Retinal pigment epithelial cell (primary cell): ENCODE measurements around the gene WIF1.

Experiments
- DNase-seq: peaks from one replicate; pipeline ENCODE4 v3.0.0-alpha.2; 2010; ENCODE audit warnings: low read depth
- H3K4me3 ChIP-seq: 2 replicates; pipeline ENCODE4 v1.5.1; 2011; ENCODE audit warnings: mild to moderate bottlenecking, low read length, control low read depth, moderate library complexity
- TF ChIP-seq, protein P1 (sequence below): conservative IDR thresholded peaks from 2 replicates; pipeline ENCODE4 v1.5.1; 2011; ENCODE audit warnings: low read depth, low read length, control low read depth, inconsistent platforms

WIF1 gene

DNA sequence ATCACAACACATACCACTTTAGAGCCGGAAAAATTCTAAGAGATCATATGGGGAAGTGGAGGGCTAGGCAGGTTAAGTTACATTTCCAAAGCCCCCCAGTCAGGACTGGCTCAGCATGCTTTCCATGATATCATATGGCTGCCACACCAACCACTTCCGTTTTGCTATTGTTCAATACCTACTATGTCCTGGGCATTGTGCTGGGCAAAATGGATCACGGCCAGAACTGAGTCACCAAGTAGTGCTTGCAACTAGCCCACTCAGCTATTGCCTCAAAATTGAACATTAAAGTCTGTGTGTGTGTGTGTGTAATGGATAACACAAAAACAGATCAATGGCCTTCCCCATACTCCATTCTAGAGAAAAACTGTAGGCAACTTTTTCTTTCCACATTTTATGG lies 22.7 kb downstream of the WIF1 start:
- TF ChIP-seq, protein P1, sequence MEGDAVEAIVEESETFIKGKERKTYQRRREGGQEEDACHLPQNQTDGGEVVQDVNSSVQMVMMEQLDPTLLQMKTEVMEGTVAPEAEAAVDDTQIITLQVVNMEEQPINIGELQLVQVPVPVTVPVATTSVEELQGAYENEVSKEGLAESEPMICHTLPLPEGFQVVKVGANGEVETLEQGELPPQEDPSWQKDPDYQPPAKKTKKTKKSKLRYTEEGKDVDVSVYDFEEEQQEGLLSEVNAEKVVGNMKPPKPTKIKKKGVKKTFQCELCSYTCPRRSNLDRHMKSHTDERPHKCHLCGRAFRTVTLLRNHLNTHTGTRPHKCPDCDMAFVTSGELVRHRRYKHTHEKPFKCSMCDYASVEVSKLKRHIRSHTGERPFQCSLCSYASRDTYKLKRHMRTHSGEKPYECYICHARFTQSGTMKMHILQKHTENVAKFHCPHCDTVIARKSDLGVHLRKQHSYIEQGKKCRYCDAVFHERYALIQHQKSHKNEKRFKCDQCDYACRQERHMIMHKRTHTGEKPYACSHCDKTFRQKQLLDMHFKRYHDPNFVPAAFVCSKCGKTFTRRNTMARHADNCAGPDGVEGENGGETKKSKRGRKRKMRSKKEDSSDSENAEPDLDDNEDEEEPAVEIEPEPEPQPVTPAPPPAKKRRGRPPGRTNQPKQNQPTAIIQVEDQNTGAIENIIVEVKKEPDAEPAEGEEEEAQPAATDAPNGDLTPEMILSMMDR: no peak
- no peak overlapping the region for H3K4me3 ChIP-seq
- no peak for DNase-seq

DNA sequence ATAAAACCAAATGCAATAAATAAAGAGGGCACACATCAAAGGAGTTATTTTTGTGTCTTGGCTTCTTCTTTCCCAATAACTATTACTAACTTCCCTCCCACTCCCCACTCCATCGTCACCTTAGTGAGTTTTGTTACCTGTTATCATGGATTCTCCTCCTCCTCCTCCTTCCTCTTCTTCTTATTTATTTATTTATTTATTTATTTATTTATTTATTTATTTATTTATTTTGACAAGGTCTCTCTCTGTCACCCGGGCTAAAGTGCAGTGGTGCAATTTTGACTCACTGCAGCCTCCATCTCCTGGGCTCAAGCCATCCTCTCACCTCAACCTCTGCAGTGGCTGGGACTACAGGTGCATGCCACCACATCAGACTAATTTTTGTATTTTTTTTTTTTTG lies 26.4 kb downstream of the WIF1 start:
- H3K4me3 ChIP-seq: no peak overlapping the region
- TF ChIP-seq, protein P1: no peak
- no peak for DNase-seq

DNA sequence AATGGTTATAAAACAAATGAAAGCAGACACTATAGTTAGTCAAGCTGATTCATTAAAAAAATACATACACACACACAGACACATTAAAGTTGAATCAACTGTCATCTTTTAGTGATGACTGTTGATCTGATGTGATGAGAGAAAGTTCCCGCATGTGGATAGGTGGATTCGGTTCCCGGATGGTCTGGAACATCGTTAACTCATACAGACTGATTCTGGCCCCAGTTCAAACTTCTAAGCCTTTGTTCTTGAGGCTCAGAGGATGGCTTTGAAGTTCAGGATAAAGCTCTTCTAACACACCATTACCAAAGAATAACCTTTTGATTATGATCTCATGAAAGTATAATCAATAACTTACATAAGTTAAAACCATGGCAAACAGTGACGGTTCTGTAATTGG lies 27.5 kb downstream of the WIF1 start:
- no peak for DNase-seq
- no peak overlapping the region for H3K4me3 ChIP-seq
- TF ChIP-seq, protein P1: no peak

DNA sequence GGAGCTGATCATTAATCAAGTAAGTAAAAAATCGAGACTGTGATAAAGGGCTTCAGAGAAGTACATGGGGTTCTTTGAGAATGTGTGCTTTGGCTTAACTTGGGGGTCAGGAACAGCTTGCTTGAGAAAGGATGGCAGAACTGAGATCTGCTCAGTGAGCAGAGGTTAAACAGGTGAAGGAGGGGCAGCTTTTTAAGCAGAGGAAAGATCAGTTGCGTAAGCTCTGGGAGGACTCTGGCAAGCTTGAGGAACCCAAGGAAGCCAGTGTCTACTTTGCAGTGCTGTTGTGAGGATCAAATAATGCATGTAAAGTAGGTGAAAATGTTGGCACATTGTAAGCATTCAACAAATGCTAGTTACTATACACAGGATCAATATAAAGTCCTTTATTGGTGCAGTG lies 30.6 kb downstream of the WIF1 start:
- DNase-seq: no peak
- TF ChIP-seq, protein P1: no peak

GRCh38 chr12:65086236-65086635 lies 34.9 kb downstream of the WIF1 start:
- no peak overlapping the region for H3K4me3 ChIP-seq
- TF ChIP-seq, protein P1: no peak
- no peak for DNase-seq

More for the DNA sequence above, 30.6 kb downstream of the WIF1 start:
- H3K4me3 ChIP-seq: no peak overlapping the region

GRCh38 chr12:65084579-65084978 lies 36.5 kb downstream of the WIF1 start:
- TF ChIP-seq, protein P1: no peak
- no peak overlapping the region for H3K4me3 ChIP-seq
- no peak for DNase-seq

DNA sequence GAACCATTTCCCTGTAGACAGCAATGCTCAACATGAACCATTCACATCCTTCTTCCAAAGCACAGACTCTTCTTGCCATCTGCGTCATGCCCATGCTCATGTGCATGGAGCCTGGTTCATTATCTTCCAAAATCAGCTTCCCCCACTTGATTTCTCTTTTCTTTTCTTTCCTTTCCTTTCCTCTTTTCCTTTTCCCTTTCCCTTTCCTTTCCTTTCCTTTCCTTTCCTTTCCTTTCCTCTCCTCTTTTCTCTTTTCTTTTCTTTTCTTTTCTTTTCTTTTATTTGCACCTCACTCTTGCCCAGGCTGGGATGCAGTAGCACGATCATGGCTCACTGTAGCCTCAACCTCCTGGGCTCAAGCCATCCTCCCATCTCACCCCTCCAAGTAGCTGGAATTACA lies 37.5 kb downstream of the WIF1 start:
- no peak overlapping the region for H3K4me3 ChIP-seq
- TF ChIP-seq, protein P1: no peak
- DNase-seq: no peak
